Measurements from ENCODE around the gene KHK.

The KHK gene

DNA sequence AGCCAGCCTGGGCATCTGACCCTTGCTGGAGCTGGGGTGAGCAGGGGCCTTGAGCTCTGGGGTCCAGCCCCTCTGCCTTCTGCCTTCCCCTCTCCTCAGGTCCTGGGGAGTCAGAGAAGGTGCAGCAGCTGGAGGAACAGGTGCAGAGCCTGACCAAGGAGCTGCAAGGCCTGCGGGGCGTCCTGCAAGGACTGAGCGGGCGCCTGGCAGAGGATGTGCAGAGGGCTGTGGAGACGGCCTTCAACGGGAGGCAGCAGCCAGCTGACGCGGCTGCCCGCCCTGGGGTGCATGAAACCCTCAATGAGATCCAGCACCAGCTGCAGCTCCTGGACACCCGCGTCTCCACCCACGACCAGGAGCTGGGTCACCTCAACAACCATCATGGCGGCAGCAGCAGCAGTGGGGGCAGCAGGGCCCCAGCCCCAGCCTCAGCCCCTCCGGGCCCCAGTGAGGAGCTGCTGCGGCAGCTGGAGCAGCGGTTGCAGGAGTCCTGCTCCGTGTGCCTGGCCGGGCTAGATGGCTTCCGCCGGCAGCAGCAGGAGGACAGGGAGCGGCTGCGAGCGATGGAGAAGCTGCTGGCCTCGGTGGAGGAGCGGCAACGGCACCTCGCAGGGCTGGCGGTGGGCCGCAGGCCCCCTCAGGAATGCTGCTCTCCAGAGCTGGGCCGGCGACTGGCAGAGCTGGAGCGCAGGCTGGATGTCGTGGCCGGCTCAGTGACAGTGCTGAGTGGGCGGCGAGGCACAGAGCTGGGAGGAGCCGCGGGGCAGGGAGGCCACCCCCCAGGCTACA, 4.4 kb upstream of the KHK start:
- no peak for DNase-seq (ENCODE audit: low read depth)
- H3K4me3 ChIP-seq (replicated peaks; ENCODE audit: low read depth, low read length): no peak overlapping the region
- TF ChIP-seq, protein P1, sequence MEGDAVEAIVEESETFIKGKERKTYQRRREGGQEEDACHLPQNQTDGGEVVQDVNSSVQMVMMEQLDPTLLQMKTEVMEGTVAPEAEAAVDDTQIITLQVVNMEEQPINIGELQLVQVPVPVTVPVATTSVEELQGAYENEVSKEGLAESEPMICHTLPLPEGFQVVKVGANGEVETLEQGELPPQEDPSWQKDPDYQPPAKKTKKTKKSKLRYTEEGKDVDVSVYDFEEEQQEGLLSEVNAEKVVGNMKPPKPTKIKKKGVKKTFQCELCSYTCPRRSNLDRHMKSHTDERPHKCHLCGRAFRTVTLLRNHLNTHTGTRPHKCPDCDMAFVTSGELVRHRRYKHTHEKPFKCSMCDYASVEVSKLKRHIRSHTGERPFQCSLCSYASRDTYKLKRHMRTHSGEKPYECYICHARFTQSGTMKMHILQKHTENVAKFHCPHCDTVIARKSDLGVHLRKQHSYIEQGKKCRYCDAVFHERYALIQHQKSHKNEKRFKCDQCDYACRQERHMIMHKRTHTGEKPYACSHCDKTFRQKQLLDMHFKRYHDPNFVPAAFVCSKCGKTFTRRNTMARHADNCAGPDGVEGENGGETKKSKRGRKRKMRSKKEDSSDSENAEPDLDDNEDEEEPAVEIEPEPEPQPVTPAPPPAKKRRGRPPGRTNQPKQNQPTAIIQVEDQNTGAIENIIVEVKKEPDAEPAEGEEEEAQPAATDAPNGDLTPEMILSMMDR (IDR thresholded peaks at IDR 0.05; ENCODE audit: low read length, missing control alignments): no peak

DNA sequence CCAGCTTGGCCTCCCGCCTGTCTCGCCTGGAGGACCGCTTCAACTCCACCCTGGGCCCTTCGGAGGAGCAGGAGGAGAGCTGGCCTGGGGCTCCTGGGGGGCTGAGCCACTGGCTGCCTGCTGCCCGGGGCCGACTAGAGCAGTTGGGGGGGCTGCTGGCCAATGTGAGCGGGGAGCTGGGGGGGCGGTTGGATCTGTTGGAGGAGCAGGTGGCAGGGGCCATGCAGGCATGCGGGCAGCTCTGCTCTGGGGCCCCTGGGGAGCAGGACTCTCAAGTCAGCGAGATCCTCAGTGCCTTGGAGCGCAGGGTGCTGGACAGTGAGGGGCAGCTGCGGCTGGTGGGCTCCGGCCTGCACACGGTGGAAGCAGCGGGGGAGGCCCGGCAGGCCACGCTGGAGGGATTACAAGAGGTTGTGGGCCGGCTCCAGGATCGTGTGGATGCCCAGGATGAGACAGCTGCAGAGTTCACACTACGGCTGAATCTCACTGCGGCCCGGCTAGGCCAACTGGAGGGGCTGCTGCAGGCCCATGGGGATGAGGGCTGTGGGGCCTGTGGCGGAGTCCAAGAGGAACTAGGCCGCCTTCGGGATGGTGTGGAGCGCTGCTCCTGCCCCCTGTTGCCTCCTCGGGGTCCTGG, 3.7 kb upstream of the KHK start:
- DNase-seq (ENCODE audit: low read depth): no peak
- TF ChIP-seq, protein P1 (IDR thresholded peaks at IDR 0.05; ENCODE audit: low read length, missing control alignments): no peak
- no peak overlapping the region for H3K4me3 ChIP-seq (replicated peaks; ENCODE audit: low read depth, low read length)

DNA sequence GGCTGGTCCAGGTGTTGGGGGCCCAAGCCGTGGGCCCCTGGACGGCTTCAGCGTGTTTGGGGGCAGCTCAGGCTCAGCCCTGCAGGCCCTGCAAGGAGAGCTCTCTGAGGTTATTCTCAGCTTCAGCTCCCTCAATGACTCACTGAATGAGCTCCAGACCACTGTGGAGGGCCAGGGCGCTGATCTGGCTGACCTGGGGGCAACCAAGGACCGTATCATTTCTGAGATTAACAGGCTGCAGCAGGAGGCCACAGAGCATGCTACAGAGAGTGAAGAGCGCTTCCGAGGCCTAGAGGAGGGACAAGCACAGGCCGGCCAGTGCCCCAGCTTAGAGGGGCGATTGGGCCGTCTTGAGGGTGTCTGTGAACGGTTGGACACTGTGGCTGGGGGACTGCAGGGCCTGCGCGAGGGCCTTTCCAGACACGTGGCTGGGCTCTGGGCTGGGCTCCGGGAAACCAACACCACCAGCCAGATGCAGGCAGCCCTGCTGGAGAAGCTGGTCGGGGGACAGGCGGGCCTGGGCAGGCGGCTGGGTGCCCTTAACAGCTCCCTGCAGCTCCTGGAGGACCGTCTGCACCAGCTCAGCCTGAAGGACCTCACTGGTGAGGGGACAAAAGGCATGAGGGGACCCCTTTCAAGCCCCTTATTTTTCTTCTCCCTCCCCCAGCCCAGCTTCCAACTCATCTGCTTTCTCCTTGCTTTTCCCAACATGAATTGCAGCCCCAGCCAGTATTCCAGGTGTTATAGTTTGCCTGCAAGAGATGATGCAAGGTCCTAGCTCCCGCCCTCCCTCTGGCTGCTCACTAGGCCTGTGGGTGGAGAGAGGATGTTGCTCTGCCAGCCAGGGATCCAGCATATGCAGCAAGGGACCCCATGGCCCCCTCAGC, 2.9 kb upstream of the KHK start:
- TF ChIP-seq, protein P1 (IDR thresholded peaks at IDR 0.05; ENCODE audit: low read length, missing control alignments): no peak
- no peak overlapping the region for H3K4me3 ChIP-seq (replicated peaks; ENCODE audit: low read depth, low read length)
- DNase-seq (ENCODE audit: low read depth): no peak

DNA sequence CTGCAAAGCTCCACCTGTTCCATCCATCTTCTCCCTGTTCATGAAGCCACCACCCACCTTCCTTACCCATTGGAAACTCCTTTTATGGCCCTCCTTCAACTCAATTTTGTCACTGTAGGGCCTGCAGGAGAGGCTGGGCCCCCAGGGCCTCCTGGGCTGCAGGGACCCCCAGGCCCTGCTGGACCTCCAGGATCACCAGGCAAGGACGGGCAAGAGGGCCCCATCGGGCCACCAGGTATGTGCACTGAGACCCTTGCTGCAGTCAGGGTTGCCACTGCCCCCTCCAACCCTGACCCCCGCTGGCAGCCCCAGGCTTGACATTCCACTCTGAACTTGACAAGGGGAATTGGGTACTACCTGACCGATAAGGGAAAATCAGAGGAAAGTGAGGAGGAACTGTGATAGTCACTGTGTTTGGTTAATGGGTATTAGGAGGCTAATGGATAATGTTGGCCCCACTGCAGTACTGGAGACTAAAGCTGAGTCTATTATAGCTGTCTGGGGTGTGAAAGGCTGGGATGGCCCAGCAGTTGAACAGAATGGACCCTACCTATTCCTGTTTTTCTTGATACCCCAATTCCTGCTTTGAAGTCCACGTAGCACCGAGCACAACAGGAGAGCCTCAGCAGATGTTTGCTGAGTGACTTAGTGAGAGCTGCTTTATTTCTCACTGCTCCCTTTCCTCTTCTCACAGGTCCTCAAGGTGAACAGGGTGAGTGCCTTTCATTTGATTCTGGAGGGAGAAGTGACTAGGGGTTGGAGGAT, 2.1 kb upstream of the KHK start:
- no peak overlapping the region for H3K4me3 ChIP-seq (replicated peaks; ENCODE audit: low read depth, low read length)
- TF ChIP-seq, protein P1 (IDR thresholded peaks at IDR 0.05; ENCODE audit: low read length, missing control alignments): no peak
- DNase-seq (ENCODE audit: low read depth): no peak

DNA sequence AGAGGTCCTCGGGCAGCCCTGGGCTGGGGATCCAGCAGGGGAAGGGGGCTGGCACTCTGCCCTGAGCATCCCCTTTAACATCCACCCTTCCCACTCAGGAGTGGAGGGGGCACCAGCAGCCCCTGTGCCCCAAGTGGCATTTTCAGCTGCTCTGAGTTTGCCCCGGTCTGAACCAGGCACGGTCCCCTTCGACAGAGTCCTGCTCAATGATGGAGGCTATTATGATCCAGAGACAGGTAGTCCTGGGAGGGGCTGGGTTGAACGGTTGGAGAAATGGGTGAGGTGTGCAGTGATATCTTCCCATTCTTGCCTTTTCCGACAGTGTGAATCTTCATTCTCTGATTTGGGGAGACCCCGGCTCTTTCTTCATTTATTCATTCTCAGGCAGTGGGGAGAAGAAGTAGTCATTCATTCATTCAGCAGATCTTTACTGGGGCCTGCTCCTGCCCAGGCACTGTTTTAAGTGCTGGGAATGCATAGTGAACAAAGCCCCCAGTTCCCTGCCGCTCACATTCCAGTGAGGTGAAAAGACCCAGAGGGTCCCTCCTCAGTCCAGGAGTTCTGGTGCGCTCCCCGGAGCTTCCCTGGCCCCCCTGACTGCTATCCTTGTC, 1.4 kb upstream of the KHK start:
- DNase-seq (ENCODE audit: low read depth): no peak
- peak overlapping the region; percentile 45 for H3K4me3 ChIP-seq (replicated peaks; ENCODE audit: low read depth, low read length)
- TF ChIP-seq, protein P1 (IDR thresholded peaks at IDR 0.05; ENCODE audit: low read length, missing control alignments): no peak

DNA sequence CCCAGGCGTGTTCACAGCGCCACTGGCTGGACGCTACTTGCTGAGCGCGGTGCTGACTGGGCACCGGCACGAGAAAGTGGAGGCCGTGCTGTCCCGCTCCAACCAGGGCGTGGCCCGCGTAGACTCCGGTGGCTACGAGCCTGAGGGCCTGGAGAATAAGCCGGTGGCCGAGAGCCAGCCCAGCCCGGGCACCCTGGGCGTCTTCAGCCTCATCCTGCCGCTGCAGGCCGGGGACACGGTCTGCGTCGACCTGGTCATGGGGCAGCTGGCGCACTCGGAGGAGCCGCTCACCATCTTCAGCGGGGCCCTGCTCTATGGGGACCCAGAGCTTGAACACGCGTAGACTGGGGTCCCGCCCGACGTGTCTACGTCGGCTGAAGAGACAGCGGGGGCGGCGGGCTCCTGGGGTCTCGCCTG, 891 bp upstream of the KHK start:
- TF ChIP-seq, protein P1 (IDR thresholded peaks at IDR 0.05; ENCODE audit: low read length, missing control alignments): peak; percentile 25
- DNase-seq (ENCODE audit: low read depth): peak; percentile 54
- peak overlapping the region; percentile 45 for H3K4me3 ChIP-seq (replicated peaks; ENCODE audit: low read depth, low read length)

Measured in fibroblast of pulmonary artery (primary cell).